ENCODE results near the gene FAXC.
A peak's percentile ranks its signal among the peaks of the same experiment; 100 is the strongest.
"Not testable (repeated sequence)": the region's sequence is repeated elsewhere in the genome, so short reads cannot be mapped to it uniquely, and the experiment has no call there.

The FAXC gene

DNA sequence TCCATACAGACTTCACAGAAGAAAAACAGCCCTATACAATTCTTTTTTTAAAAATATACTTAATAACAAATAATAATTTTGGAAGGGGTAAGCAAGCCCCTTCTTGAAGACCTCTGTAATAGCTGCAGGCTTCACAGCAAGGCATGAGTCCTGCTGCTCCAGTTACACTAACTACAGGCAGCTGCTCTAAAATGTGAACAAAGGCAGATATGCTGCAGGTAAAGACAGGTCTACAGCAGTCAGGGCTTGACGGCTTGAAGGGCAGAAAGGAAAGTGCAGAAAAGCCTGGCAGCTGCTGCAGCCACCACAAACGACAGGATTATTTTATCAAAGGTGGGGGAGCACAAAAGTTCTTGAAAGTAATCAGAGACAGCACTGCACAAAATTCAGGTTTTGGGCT, 11.3 kb downstream of the FAXC start:
- no peak for DNase-seq

DNA sequence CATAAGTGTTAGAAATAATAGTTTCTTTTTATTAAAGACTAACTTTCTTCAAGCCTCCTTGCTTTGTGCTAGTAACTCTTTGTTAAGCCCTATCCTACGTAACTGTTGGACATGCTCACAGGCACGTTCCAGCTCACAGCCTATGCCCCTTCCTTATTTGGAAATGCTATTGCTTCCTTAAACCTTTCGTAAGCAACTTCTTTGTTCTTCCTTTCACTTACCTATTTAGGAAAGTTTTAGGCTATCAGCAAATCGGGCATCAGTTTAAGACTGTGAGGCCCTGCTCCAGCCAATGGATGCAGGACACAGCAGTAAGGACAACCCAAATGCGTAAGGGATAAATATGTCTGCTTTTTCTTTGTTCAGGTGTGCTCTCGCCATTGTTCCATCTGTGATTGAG, 14.2 kb downstream of the FAXC start:
- not testable (repeated sequence) for DNase-seq

DNA sequence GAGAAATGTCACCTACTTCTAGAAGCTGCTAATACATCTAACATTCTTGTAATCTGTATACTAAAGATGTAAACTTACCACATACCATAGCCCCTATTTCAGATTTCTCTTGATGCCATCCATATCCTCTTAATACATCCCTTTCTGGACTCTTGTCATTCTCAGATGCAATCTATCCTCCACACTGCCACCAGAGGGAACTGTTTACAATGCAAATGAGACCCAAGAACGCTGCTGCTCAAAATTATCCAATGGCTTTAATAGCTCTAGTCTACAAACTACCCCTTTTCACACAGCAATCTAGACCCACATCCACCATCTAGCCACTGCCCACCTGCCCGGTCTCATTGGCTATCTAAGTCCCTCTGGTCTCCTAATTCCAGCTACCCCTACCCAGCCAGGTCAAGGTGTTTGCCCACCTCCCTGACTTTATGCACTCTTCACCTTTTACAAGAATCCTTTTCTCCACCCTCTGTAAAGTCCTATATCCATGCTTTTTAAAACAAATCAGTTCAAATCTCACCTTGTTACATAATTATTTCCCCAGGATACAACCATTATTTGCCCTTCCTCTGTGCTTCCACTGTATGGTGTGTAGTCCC, 14.8 kb downstream of the FAXC start:
- peak; percentile 20 for DNase-seq

DNA sequence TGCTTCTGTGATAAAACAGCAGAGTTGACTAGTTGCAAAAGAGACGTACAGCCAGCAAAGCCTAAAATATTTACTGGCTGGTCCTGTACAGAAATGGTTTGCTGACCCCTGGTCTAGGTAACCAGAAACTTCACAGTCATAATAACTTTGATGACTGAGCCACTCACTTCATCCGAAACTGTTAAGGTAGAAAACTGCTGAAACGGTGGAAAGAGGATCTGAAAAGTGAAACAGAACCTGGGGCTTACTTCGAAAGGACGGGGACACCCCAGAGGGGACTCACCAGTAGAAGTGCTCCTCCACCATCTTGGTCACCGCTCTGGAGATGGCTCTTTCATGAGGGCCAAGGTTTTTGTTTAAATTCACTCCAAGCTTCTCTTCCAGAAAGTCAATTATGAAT, 16.4 kb downstream of the FAXC start:
- no peak for DNase-seq

DNA sequence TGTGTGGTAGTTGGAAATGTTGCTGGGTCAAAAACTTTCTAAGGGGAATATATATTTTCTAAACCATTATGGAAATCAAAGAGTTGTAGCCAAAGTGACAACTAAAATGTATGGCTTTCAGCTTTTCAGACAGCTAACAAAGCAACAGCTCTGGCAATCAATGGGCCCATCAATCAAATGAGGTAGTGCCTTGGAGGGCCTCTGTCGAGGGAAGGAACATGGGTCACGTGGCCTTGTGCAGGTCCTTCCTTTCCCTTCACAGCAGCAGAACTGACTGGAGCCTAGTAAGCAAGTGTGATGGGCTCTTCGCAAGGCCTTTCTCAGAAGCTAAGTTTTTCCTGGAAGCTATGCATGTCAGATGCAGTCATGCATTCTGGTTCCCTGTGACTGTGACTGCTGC, 17.9 kb downstream of the FAXC start:
- DNase-seq, result no peak

DNA sequence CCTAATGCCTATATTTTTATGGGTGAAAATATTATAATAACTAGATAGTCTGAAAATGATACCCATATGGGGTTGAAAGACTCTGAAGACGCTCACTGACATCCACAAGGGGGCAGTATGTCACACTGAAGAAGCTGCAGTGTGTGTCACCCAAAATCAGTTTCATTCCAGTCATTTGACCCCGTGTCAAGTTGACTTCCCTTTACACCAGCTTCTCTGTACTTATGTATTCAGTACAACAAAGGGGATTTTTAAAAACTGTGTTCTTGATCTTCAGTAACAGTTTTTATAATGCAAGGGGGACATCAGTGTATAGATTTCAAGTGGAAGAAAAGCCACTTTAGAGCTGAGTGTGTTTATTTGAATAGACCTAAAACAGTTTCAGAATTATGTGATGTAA, 19.3 kb downstream of the FAXC start:
- DNase-seq, result peak; percentile 59

DNA sequence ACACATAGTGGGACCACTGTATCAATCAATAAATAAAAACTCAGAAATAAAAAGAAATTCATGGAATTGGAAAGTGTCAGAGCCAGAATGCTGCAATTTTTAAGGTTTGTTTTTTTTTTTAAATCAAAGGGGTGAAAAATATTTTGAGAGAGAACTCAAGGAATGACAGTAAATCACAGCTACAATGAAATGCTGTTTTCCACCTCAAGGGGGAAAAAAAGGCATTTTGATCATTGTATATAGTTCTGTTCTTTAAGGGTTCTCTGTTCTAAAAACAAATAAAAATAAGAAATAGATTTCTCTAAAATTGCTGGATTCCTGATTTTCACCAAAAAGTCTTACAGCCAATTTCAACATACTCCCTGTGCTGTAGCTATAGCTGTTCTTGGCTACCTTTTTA, 24.5 kb downstream of the FAXC start:
- no peak for DNase-seq

DNA sequence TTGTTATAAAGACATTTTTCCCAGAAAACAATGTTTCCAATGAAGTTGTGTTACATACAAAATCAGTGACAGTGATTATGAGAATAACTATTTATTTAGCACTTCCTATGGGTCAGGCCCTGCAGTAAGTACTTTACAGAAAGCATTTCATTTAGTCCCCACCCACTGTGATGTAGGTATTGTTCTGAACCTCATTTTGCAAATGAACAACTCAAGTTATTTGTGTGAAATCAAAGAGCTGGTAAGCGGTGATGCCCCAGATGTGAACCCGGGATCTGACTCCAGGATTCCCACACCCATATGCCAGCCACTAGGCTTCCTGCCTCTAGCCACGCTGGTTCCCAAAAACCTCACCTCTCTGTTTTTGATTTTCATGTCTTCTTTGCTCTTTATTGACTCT, 30.9 kb downstream of the FAXC start:
- DNase-seq, result no peak

DNA sequence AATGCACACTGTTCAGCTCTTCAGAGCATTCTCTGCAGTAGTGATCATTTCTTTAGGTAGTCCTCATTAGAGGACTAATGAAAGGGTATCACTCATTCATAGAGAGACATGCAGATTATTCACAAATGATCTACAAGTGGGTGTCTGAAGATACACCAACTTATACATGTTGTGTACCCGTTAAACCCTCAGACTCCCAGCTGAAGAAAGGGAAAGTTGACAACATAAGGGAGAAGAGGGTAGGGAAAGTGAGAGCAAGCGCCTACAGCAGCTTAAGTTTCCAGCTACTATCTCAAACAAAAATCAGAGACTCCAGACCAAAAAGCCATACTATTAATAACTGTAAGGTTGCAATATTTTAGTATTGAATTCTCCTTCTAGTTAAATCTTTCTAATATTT, 37.1 kb downstream of the FAXC start:
- no peak for DNase-seq

DNA sequence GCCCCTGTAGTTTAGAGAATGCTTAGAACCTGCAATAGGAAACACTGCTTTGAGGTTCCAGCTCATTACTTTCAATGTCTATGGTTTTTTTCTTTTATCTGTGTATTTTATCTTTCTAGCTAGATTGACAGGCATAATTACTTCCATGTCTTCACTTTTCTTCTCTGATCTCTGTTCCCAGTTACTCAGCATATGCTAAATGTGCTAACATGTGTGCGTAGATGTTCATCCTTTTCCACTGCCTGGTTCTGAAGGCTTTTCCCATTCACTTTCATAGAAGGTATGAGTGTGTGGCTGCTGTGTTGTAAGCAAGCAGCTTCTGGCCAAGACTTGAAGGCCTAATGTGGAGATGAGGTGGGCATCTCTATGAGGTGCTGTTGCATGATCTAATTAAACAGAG, 38.9 kb downstream of the FAXC start:
- no peak for DNase-seq

DNA sequence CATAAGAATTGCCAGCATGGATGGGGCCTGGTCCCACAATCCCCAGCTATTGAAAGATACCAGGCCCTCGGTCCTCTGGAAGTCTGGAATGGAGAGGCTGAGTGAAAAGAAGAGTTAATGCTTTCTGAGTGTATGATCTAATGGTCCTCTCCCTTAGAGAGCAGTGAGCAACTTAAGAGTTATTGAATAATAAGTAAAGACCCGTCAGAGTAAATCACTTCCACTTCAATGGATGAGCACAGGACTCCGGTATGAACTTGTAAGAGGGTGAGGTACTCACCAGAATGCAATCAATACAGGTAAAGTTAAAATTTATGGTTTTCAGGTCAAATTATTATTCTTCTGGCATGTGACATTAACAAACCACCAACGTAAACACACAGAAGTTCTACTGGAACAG, 39.9 kb downstream of the FAXC start:
- DNase-seq, result no peak

DNA sequence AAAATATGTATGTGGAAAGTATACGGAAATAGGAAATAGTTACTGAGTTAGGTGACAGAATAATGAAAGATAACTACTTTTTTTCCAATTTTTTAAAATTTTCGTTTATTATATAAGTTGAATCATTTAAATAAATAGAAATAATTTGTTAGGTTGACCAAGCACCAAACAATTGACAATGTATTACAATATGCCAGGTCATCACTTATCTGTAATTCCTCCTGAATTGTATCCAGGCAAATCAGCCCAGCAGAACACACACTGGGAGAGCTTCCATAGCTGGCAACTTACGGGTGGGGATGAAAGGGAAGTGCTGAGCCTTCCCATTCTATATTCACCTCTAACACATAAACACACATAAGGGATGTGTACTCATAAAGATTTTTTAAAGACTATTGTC, 40.7 kb downstream of the FAXC start:
- DNase-seq, result no peak

DNA sequence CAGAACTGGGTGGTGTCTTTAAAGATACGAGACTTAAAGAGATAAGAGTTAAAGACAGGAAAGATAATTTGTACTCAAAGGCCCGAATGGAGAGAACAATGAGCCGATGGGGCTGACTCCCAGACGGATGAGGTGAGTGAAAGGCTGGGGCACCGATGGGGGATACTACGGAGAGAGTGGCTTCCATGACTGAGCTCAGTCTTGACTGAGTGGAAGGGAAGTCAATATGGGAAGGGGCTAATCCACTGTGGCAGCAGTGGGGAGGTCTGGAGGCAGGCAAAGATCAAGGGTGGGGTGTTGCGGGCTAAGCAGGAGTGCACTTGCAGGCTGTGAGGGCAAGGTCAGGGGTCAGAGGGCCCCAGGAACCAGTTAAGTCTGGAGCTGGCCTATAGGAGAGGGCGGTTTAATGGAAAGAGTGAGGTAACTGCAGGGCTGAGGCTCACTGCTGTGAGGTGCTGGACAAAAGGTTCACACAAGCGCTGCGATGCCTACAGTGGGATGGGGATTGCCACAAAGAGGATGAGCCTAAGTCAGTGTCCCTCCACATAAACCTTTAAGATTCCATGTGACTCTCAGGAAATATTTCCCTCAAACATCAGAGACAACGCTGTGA, 42.1 kb downstream of the FAXC start:
- no peak for DNase-seq

DNA sequence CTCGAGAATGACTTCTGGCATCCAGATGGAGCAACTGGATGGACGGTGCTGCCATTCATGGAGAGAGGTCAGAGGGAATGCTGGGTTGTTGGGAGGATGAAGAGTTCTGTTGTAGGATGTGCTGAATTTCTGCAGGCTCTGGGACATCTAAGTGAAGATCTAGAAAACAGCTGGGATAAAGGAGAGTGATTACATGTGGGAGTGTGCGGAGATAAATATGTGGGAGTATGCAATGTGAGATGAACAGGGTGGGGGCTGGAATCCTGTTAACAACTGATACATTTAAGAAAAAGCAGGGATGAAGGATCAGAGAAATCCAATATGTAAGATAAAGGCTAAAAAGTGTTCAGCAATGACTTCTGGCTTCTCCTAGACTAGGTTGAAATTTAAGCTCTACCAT, 43.1 kb downstream of the FAXC start:
- DNase-seq, result no peak

DNA sequence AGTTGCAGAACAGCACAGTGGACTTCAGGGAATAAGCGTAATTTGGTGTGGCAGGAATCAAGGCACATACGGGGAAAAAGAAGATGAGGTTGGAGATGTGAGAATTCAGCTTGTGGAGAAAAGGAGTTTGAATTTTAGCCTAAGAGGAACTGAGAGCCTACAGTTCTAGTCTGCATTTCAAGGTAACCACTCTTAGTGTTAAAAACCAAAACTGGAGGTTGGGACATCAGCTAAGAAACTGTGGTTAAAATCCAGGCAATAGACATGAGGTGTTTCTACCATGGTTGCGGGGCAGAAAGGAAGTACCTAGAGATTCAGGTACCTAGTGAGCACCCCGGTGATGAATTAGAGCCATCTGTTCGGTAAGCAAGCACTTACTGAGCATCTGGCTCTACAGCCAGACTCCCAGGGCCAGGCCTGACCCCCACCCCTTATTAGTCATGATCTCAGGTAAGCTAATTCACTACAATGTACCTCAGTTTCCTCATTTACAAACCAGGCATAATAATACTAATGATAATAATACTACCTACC, 44.4 kb downstream of the FAXC start:
- DNase-seq, result no peak

DNA sequence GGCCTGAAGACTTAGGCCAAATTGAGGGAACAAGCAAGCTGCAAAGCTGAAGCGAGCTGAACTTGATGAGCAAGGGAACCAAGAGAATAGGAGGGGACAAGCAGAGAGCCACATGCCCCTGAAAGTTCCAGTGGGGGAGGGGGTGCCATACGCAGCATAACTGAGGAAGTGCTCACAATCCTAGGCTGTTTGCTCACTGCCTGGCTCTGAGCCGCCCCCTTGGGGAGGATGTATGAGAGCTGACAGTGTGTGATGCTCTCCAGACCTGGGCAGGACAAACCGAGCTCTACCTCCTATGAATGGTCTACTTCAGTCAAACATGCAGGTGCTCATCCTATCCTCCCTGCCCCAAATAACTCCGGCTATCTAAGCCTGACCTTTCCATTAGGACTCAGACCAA, 52.1 kb downstream of the FAXC start:
- no peak for DNase-seq

DNA sequence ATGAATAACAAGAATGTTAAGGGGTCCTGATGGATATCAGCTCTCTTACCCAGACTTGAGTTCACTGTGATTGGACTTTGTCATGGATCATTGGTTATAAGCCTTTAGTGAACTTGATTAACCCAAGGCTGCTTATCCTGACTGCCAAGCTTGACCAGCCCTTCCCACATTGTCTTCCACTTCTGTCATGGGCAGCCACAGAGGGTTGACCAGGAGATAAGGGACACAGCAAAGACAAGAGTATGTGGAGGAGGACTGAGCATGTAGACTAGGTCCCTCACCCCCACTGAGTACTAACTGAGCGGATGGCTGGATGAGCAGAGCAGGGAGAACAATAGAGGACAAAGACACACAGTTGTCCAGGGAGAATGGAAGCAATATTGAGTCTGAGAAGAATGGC, 52.5 kb downstream of the FAXC start:
- DNase-seq, result no peak

DNA sequence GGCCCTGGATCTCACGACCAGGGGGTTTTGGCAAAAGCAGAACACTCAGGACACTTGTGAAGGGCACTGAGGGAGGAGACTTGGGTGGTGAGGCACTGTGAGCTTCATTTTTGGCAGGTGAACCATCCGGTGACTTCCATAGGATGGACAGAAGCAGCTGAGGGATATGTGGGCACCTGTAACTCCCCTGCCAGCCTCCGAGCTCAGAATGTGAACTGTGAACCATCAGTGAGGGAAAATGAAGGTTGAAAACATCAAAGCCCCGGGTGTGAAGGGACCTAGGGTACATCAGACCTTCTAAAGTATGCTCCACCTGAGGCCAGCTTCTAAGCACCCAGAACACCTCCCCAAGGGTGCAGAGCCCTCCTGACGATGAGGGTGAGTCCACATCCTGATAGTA, 53.2 kb downstream of the FAXC start:
- DNase-seq, result no peak

DNA sequence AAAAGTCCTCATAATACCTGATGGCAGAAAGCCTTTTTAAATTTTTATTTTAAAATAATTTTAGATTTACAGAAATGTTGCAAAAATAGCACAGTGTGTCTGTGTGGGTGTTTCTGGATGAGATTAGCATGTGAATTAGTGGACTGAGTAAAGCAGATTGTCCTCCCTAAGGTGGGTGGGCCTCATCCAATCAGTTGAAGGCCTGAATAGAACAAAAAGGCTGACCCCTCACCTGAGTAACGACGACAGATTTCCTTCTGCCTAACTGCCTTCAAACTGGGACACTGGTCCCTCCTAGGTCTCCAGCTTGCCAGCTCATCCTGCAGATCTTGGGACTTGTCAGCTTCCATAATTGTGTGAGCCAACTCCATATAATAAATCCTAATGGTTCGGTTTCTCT, 54.2 kb downstream of the FAXC start:
- no peak for DNase-seq

DNA sequence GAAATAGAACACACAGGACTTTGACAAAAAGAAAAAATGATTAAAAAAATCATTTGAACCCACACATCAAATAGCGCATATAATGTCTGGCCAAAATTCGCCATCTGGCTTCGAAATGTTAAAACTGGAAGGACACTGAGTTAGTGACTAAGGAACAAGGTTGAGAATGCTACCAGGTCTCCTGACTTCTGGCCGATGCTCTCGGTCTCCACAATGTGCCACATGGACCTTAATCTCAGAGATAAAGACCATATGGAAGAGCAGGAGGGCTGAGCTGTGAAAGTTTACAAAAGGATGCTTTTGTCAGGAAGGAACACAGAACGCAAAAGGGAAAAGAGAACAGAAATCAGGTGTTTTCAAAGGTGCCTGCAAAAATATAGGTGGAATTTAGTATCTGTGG, 54.7 kb downstream of the FAXC start:
- no peak for DNase-seq

DNA sequence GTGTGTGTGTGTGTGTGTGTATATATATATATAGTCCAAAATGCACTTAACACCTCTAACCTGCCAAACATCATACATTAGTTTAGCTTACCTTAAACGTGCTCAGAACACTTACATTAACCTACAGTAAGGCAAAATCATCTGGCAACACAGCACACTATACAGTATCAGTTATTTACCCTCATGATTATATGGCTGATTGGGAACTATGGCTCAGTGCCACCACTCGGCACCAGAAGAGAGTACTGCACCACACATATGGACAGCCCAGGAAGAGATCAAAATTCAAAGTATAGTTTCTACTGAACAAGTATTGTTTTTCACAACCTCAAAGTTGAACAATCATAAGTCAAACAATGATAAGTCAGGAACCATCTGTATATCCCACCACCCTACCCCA, 59.8 kb downstream of the FAXC start:
- no peak for DNase-seq

DNA sequence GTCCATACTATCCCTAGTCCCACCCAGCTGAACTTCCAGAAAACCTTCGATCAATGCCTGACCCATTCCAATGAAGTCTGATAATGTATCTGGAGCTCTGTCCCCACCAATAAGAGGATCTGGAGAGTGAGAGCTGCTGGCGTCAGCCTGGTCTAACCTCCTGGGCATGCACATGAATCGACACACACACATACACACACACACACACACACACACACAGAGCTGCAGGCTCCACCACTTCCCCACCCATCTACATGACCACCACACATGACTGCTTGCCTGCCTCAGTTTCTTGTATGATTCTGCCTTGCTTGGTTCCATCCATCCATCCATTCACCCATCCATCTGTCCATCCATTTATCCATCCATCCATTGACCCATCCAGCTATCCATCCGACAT, 60.8 kb downstream of the FAXC start:
- no peak for DNase-seq

DNA sequence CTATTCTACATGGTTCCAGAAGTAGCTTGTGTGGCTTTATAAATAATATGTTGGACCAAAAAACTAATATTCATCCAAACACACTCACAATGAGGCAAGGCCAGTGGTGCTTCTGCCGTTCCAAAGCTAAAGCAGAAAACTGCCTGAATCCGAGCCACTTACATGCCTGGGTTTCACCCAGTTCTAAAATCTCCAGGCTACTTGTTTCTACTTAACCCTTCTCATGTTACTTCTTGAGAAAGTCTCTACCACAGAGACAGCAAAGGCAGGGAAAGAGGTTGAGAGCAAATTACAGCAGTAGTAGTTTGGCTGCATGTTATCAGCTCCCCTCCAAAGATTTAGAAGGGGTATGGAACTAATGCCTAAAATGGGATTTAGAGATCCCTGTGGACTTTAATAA, 62.0 kb downstream of the FAXC start:
- no peak for DNase-seq

DNA sequence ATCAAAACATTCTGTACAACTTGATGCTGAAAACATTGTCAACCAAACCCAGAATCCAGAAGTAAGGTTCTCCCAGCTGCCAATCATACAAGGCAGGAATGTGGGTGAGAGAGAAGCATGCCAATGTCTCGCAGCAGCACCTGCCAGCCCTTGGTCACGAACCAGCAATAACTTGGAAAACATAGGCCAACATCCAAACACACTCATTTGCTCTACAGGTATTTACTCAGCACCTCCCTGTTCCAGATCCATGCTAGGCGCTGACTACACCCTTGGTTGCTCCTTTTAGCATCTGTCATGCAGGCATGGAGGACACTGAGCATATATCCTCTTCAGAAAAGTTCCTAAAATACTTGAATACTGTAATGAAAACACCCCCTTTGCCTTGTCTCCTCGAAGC, 63.6 kb downstream of the FAXC start:
- DNase-seq, result no peak

DNA sequence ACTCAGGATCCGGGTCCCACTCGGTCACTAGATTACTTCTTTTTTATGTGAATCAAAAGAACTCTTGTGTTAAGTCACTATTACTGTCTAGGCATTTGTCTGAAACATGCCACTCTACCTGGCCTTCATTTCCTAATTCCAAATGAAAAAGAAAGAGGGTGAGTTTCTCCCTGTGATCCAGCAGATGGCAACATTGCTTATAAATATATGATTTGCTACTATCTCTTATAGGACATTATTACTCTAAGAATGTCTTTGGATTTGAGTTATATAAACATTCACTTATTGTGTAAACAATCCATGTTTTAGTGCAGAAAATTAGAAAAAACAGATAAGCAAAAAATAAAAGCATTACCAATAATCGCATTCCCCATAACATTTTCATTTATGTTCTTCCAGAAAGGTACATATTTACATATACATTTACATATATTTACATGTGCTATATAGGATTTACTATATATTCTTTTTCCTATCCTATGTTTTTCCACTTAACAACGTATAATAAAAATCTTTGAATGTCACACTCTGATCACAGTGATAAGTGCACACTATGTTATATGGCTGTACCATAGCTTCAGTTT, 66.9 kb downstream of the FAXC start:
- DNase-seq, result no peak
